CD4-positive, alpha-beta memory T cell (primary cell): ENCODE data around the gene ARHGAP29. TPM values are rescaled to one million over a fixed set of nuclear protein-coding genes. Genes with fewer than 3 reads are reported as not detected.
A peak's percentile ranks its signal among the peaks of the same experiment; 100 is the strongest.

Experiments
- CTCF ChIA-PET: fragments of 350-600 bp; sonication (Branson Sonifier 250); formaldehyde crosslinking; loops from one replicate; lab custom pipeline; 2021; ENCODE audit warnings: inconsistent platforms; ENCODE audit not compliant: partially characterized antibody; lab: Charles Lee
- POLR2A ChIA-PET: fragments of 350-600 bp; sonication (Branson Sonifier 250); formaldehyde crosslinking; loops from one replicate; lab custom pipeline; 2021; ENCODE audit not compliant: partially characterized antibody; lab: Charles Lee
- DNase-seq, 5 donors: peaks; one replicate each; pipeline versions ENCODE4 v3.0.0 to v3.0.0-alpha.2; 2020 to 2022; ENCODE audit warnings: mixed read lengths in 1 of 5
- H3K27ac ChIP-seq: one replicate; pipeline ENCODE4 v1.7.0; 2013; ENCODE audit warnings: low read depth, low read length
- H3K27me3 ChIP-seq: 2 replicates; pipeline ENCODE4 v1.7.0; 2013; ENCODE audit warnings: mild to moderate bottlenecking, low read length, moderate library complexity; ENCODE audit not compliant: insufficient read depth
- H3K36me3 ChIP-seq: 2 replicates; pipeline ENCODE4 v1.7.0; 2013; ENCODE audit warnings: mild to moderate bottlenecking, low read length, moderate library complexity; ENCODE audit not compliant: insufficient read depth
- H3K4me1 ChIP-seq: 2 replicates; pipeline ENCODE4 v1.7.0; 2013; ENCODE audit warnings: mild to moderate bottlenecking, low read length, moderate library complexity; ENCODE audit not compliant: insufficient read depth
- H3K4me3 ChIP-seq, 2 donors: one replicate each; pipeline ENCODE4 v1.7.0; 2013; ENCODE audit warnings: low read length in 2 of 2, mild to moderate bottlenecking in 1 of 2
- H3K9me3 ChIP-seq, 2 donors: one replicate each; pipeline ENCODE4 v1.7.0; 2013; ENCODE audit warnings: low read length in 2 of 2, control low read depth in 1 of 2; ENCODE audit not compliant: control insufficient read depth in 1 of 2
- H3K27ac Mint-ChIP-seq, 7 donors: one replicate each; pipeline ENCODE4 v1.8.0; 2020 to 2021; ENCODE audit warnings: mixed read lengths in 7 of 7, mild to moderate bottlenecking in 6 of 7, inconsistent platforms in 3 of 7, moderate library complexity in 3 of 7
- H3K27me3 Mint-ChIP-seq, 2 donors: one replicate each; pipeline ENCODE4 v1.8.0; 2020 to 2021; ENCODE audit warnings: mixed read lengths in 2 of 2
- H3K36me3 Mint-ChIP-seq, 2 donors: one replicate each; pipeline ENCODE4 v1.8.0; 2020 to 2021; ENCODE audit warnings: mixed read lengths in 2 of 2, inconsistent platforms in 1 of 2, mild to moderate bottlenecking in 1 of 2
- H3K4me1 Mint-ChIP-seq, 4 donors: one replicate each; pipeline ENCODE4 v1.8.0; 2020 to 2021; ENCODE audit warnings: mixed read lengths in 4 of 4, mild to moderate bottlenecking in 1 of 4
- H3K4me3 Mint-ChIP-seq, 8 donors: one replicate each; pipeline ENCODE4 v1.8.0; 2020 to 2021; ENCODE audit warnings: mixed read lengths in 8 of 8, mild to moderate bottlenecking in 7 of 8, moderate library complexity in 6 of 8, inconsistent platforms in 3 of 8
- H3K9me3 Mint-ChIP-seq, 8 donors: one replicate each; pipeline ENCODE4 v1.8.0; 2020 to 2021; ENCODE audit warnings: mixed read lengths in 8 of 8, mild to moderate bottlenecking in 5 of 8, inconsistent platforms in 3 of 8, moderate library complexity in 1 of 8
- intact Hi-C: fragments of 100-400 bp; cut with micrococcal nuclease; formaldehyde crosslinking; loops from one replicate; pipeline ENCODE4 v1.15.1; 2023
- polyA plus RNA-seq, 2 donors: library from polyadenylated mRNA; unstranded; fragments of 300-500 nt; fragmentation: Illumina TruSeq; gene quantifications; one replicate each; pipeline ENCODE4 v1.2.3, GENCODE V29; 2021
- total RNA-seq, 2 experiments: library from RNA; stranded (reverse); gene quantifications; one replicate each; pipeline ENCODE4 v1.2.3, GENCODE V29; 2021

Gene ARHGAP29
- total and polyA plus RNA-seq, 4 experiments from 2014 or later = not detected

- Histone ChIP-seq H3K36me3 (no peaks in the 10 kb centered on the region), H3K27me3 (peaks cover under 1% of the 10 kb centered on the region), H3K4me1 (no peaks in the 10 kb centered on the region), H3K27ac (no peak overlapping the region), H3K4me3 (no peak overlapping the region), H3K9me3 (no peaks in the 10 kb centered on the region)
- Mint-ChIP-seq H3K4me3 (no peak overlapping the region), H3K9me3 (no peaks in the 10 kb centered on the region), H3K27ac (no peak overlapping the region), H3K4me1 (no peaks in the 10 kb centered on the region), H3K27me3 (peaks cover 7 to 8% of the 10 kb centered on the region in 2 donors), H3K36me3 (no peaks in the 10 kb centered on the region)
- no peak for DNase-seq
- ChIA-PET CTCF (no interaction called here), POLR2A (no interaction called here)
- intact Hi-C loops = no loop called here
Observed at GRCh38 chr1:94260635-94261387, 23.4 kb upstream of the ARHGAP29 start.

DNA sequence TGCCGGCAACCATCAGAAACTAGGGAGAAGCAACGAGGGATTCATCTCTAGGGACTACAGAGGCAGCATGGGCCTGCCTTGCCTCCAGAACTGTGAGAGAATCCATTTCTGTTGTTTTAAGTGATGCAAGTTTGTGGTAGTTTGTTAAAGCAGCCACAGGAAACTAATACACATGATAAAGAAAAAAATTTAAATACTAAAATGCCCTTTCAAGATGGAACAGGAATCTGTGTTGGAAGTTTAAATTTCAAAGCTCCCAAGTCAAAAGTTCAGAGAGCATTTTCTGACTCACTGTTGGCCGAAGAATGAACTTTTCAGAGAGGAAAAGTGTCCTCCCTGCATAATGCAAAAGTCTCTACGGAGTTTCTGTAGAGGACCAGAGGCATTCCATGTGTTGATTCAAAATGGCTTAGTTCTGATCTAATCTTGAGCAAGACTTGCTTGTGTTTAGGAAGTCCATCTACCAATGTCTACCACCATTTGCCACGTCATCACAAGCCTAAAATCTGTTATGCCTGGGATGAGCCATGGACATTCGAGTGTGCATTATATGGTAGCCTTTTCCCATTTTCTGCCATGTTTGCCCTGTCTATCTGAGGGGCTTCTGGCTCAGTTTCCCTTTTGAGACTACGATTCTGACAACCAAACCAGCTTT lies 22.4 kb upstream of the ARHGAP29 start:
- Mint-ChIP-seq H3K4me3 (no peak overlapping the region), H3K36me3 (no peaks in the 10 kb centered on the region), H3K27ac (no peak overlapping the region), H3K9me3 (no peaks in the 10 kb centered on the region), H3K27me3 (peaks cover 10% of the 10 kb centered on the region in 2 donors), H3K4me1 (no peaks in the 10 kb centered on the region)
- ChIA-PET CTCF (no interaction called here), POLR2A (no interaction called here)
- H3K36me3 ChIP-seq = no peaks in the 10 kb centered on the region
- no peaks in the 10 kb centered on the region for H3K9me3 ChIP-seq
- H3K27me3 ChIP-seq = peaks cover 3% of the 10 kb centered on the region
- no peaks in the 10 kb centered on the region for H3K4me1 ChIP-seq
- H3K27ac ChIP-seq = no peak overlapping the region
- intact Hi-C loops = no loop called here
- DNase-seq = no peak
- no peak overlapping the region for H3K4me3 ChIP-seq

GRCh38 chr1:94258873-94259331 lies 21.5 kb upstream of the ARHGAP29 start:
- Histone ChIP-seq H3K36me3 (no peaks in the 10 kb centered on the region), H3K4me3 (no peak overlapping the region), H3K4me1 (no peaks in the 10 kb centered on the region), H3K9me3 (no peaks in the 10 kb centered on the region), H3K27ac (no peak overlapping the region), H3K27me3 (peaks cover 3% of the 10 kb centered on the region)
- CTCF ChIA-PET = no interaction called here
- POLR2A ChIA-PET = no interaction called here
- Mint-ChIP-seq H3K27ac (peak overlapping the region in 1 of 7 donors; percentile 2), H3K9me3 (no peaks in the 10 kb centered on the region), H3K27me3 (peaks cover 6 to 12% of the 10 kb centered on the region in 2 donors), H3K4me3 (no peak overlapping the region), H3K4me1 (no peaks in the 10 kb centered on the region), H3K36me3 (no peaks in the 10 kb centered on the region)
- DNase-seq = no peak
- intact Hi-C loops = no loop called here

GRCh38 chr1:94257444-94257843 lies 20.1 kb upstream of the ARHGAP29 start:
- Mint-ChIP-seq H3K36me3 (no peaks in the 10 kb centered on the region), H3K9me3 (no peaks in the 10 kb centered on the region), H3K27ac (no peak overlapping the region), H3K27me3 (peaks cover 6 to 12% of the 10 kb centered on the region in 2 donors), H3K4me3 (no peak overlapping the region), H3K4me1 (no peaks in the 10 kb centered on the region)
- CTCF ChIA-PET = no interaction called here
- no peak overlapping the region for H3K4me3 ChIP-seq
- DNase-seq = no peak
- POLR2A ChIA-PET = no interaction called here
- no peaks in the 10 kb centered on the region for H3K9me3 ChIP-seq
- H3K27ac ChIP-seq = no peak overlapping the region
- intact Hi-C loops = no loop called here
- H3K27me3 ChIP-seq = peaks cover 3% of the 10 kb centered on the region
- no peaks in the 10 kb centered on the region for H3K4me1 ChIP-seq
- H3K36me3 ChIP-seq = no peaks in the 10 kb centered on the region

DNA sequence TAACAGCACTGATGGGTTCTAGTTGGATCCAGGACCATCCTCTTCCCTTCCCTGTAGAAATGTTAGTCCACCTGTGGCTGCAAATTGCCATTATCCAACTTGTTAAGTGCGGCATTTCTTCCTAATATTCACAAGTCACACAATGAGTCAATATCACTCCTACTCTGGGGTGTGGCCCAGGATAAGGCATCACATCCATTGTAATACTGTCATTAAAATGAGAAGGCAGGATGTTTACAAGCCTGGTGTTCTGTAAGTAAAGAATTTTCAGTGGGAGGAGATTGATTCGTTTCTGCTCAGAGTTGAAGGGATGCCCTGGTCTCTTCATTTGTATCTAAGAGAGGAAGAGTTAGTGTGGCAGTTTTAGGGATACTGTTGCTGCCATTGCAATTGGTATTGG lies 18.1 kb upstream of the ARHGAP29 start:
- peaks cover 3% of the 10 kb centered on the region for H3K27me3 ChIP-seq

GRCh38 chr1:94254073-94254810 lies 16.9 kb upstream of the ARHGAP29 start:
- H3K27me3 Mint-ChIP-seq = peaks cover 16 to 18% of the 10 kb centered on the region in 2 donors
- ChIA-PET CTCF (no interaction called here), POLR2A (no interaction called here)
- intact Hi-C loops = no loop called here
- H3K4me1 Mint-ChIP-seq = no peaks in the 10 kb centered on the region
- H3K36me3 ChIP-seq = no peaks in the 10 kb centered on the region
- no peak overlapping the region for H3K27ac Mint-ChIP-seq
- H3K4me3 ChIP-seq = no peak overlapping the region
- DNase-seq = no peak
- H3K27ac ChIP-seq = no peak overlapping the region
- H3K4me1 ChIP-seq = no peaks in the 10 kb centered on the region
- peaks cover 3% of the 10 kb centered on the region for H3K27me3 ChIP-seq
- H3K4me3 Mint-ChIP-seq = no peak overlapping the region
- H3K9me3 ChIP-seq = no peaks in the 10 kb centered on the region
- H3K9me3 Mint-ChIP-seq = peaks cover 0 to 5% (median 0%) of the 10 kb centered on the region in 8 donors
- no peaks in the 10 kb centered on the region for H3K36me3 Mint-ChIP-seq

More for the DNA sequence above, 18.1 kb upstream of the ARHGAP29 start:
- no peak overlapping the region for H3K27ac Mint-ChIP-seq
- DNase-seq = no peak
- no peak overlapping the region for H3K27ac ChIP-seq
- H3K4me1 ChIP-seq = no peaks in the 10 kb centered on the region
- peaks cover 16 to 19% of the 10 kb centered on the region in 2 donors for H3K27me3 Mint-ChIP-seq
- H3K9me3 ChIP-seq = no peaks in the 10 kb centered on the region
- H3K4me1 Mint-ChIP-seq = no peaks in the 10 kb centered on the region
- ChIA-PET CTCF (no interaction called here), POLR2A (no interaction called here)
- no peaks in the 10 kb centered on the region for H3K36me3 ChIP-seq
- intact Hi-C loops = no loop called here
- H3K9me3 Mint-ChIP-seq = peaks cover 0 to 3% (median 0%) of the 10 kb centered on the region in 8 donors
- no peak overlapping the region for H3K4me3 Mint-ChIP-seq
- H3K4me3 ChIP-seq = no peak overlapping the region
- H3K36me3 Mint-ChIP-seq = no peaks in the 10 kb centered on the region

GRCh38 chr1:94253456-94254017 lies 16.2 kb upstream of the ARHGAP29 start:
- H3K4me3 ChIP-seq = no peak overlapping the region
- H3K9me3 Mint-ChIP-seq = peaks cover 0 to 5% (median 0%) of the 10 kb centered on the region in 8 donors
- H3K4me1 ChIP-seq = no peaks in the 10 kb centered on the region
- ChIA-PET POLR2A (no interaction called here), CTCF (no interaction called here)
- H3K9me3 ChIP-seq = no peaks in the 10 kb centered on the region
- no peaks in the 10 kb centered on the region for H3K36me3 ChIP-seq
- H3K27ac Mint-ChIP-seq = no peak overlapping the region
- H3K4me1 Mint-ChIP-seq = no peaks in the 10 kb centered on the region
- DNase-seq = no peak
- peaks cover 18 to 19% of the 10 kb centered on the region in 2 donors for H3K27me3 Mint-ChIP-seq
- peaks cover 3% of the 10 kb centered on the region for H3K27me3 ChIP-seq
- H3K27ac ChIP-seq = no peak overlapping the region
- H3K36me3 Mint-ChIP-seq = no peaks in the 10 kb centered on the region
- intact Hi-C loops = no loop called here
- no peak overlapping the region for H3K4me3 Mint-ChIP-seq
